ENCODE results near the gene POLR1H.

- TF ChIP-seq CTCF (IDR thresholded peaks at IDR 0.05 in 2 of 3, conservative IDR thresholded peaks at IDR 0.05 in 1 of 3; ENCODE audit: borderline replicate concordance in 1 of 3, insufficient read depth in 1 of 3, low read depth in 2 of 3, low read length in 2 of 3), result no peak
- TF ChIP-seq ELF1 (IDR thresholded peaks at IDR 0.05; ENCODE audit: borderline replicate concordance, low read depth), result no peak
- TF ChIP-seq RAD21 (IDR thresholded peaks at IDR 0.05; ENCODE audit: low read depth), result no peak
- TF ChIP-seq ZNF274 (IDR thresholded peaks at IDR 0.05; ENCODE audit: low read depth, low read length), result no peak
- no peak for TF ChIP-seq POLR2A (IDR thresholded peaks at IDR 0.05; ENCODE audit: borderline replicate concordance, extremely low read depth, insufficient read depth, insufficient read length)
- no peak for TF ChIP-seq TCF7L2 (IDR thresholded peaks at IDR 0.05; ENCODE audit: borderline replicate concordance, extremely low read depth, insufficient read depth, insufficient read length)
- TF ChIP-seq JUND (IDR thresholded peaks at IDR 0.05), result no peak
- TF ChIP-seq REST (IDR thresholded peaks at IDR 0.05; ENCODE audit: low read depth), result no peak
- TF ChIP-seq EZH2phosphoT487 (IDR thresholded peaks at IDR 0.05; ENCODE audit: borderline replicate concordance), result no peak
- TF ChIP-seq POLR2AphosphoS5 (IDR thresholded peaks at IDR 0.05; ENCODE audit: low read depth, low read length), result no peak
- TF ChIP-seq ATF3 (IDR thresholded peaks at IDR 0.05), result no peak
- no peak for TF ChIP-seq EGR1 (IDR thresholded peaks at IDR 0.05; ENCODE audit: low read depth)
Measured at GRCh38 chr6:30022189-30022588, 38.9 kb upstream of the POLR1H start.

Measured in HCT116 (cell line).